Liver (tissue), 9 donors: Measurements from ENCODE around the gene OR13D1. TPM values are rescaled to one million over a fixed set of nuclear protein-coding genes. Genes with fewer than 3 reads are reported as not detected.

Source experiments
- DNase-seq: peaks from one replicate; pipeline ENCODE4 v3.0.0-alpha.2; 2017; ENCODE audit warnings: low spot score
- H3K27ac ChIP-seq, 2 donors: one replicate each; pipeline ENCODE4 v1.7.0; 2013; ENCODE audit warnings: inconsistent platforms in 2 of 2, low read length in 2 of 2, control low read depth in 1 of 2, low read depth in 1 of 2, mild to moderate bottlenecking in 1 of 2
- H3K27me3 ChIP-seq, 4 donors: one replicate each; pipeline versions ENCODE4 v1.6.1 to v1.7.0; 2013; ENCODE audit warnings: low read length in 3 of 4, inconsistent platforms in 1 of 4, mild to moderate bottlenecking in 1 of 4, moderate library complexity in 1 of 4; ENCODE audit not compliant: control insufficient read depth in 4 of 4, insufficient read depth in 4 of 4
- H3K36me3 ChIP-seq, 4 donors: one replicate each; pipeline versions ENCODE4 v1.6.1 to v1.7.0; 2013; ENCODE audit warnings: low read length in 3 of 4, mild to moderate bottlenecking in 3 of 4, low read depth in 1 of 4, moderate library complexity in 1 of 4; ENCODE audit not compliant: control insufficient read depth in 4 of 4, insufficient read depth in 3 of 4
- H3K4me1 ChIP-seq, 4 donors: one replicate each; pipeline versions ENCODE4 v1.6.1 to v1.7.0; 2013; ENCODE audit warnings: low read length in 3 of 4, mild to moderate bottlenecking in 3 of 4, moderate library complexity in 1 of 4; ENCODE audit not compliant: control insufficient read depth in 4 of 4, insufficient read depth in 4 of 4
- H3K4me3 ChIP-seq, 3 donors: one replicate each; pipeline versions ENCODE4 v1.6.1 to v1.7.0; 2013; ENCODE audit warnings: low read length in 3 of 3, control low read depth in 1 of 3, low read depth in 1 of 3, mild to moderate bottlenecking in 1 of 3
- H3K9ac ChIP-seq, 2 donors: one replicate each; pipeline ENCODE4 v1.7.0; 2013; ENCODE audit warnings: low read length in 2 of 2, mild to moderate bottlenecking in 2 of 2, moderate library complexity in 2 of 2, control low read depth in 1 of 2, low read depth in 1 of 2
- H3K9me3 ChIP-seq, 4 donors: one replicate each; pipeline versions ENCODE4 v1.6.1 to v1.7.0; 2013; ENCODE audit warnings: low read length in 3 of 4; ENCODE audit not compliant: control insufficient read depth in 4 of 4
- EGR1 ChIP-seq, 2 donors: IDR thresholded peaks; 2 replicates each; pipeline ENCODE4 v1.6.1; 2016 to 2018; ENCODE audit warnings: antibody characterized with exemption in 2 of 2, low read depth in 2 of 2
- FOXA1 ChIP-seq: IDR thresholded peaks from 2 replicates; pipeline ENCODE4 v1.6.1; 2016; ENCODE audit warnings: antibody characterized with exemption
- FOXA2 ChIP-seq: IDR thresholded peaks from 2 replicates; pipeline ENCODE4 v1.6.1; 2016; ENCODE audit warnings: antibody characterized with exemption
- GABPA ChIP-seq, 2 donors: IDR thresholded peaks in 1 of 2; conservative IDR thresholded peaks in 1 of 2; 2 replicates each; pipeline ENCODE4 v1.6.1; 2016; ENCODE audit warnings: antibody characterized with exemption in 2 of 2, mild to moderate bottlenecking in 1 of 2, moderate library complexity in 1 of 2
- HNF4G ChIP-seq: IDR thresholded peaks from 2 replicates; pipeline ENCODE4 v1.6.1; 2016; ENCODE audit warnings: antibody characterized with exemption
- NR2F2 ChIP-seq: IDR thresholded peaks from 2 replicates; pipeline ENCODE4 v1.6.1; 2016; ENCODE audit warnings: antibody characterized with exemption
- RAD21 ChIP-seq, 2 donors: IDR thresholded peaks; 2 replicates each; pipeline ENCODE4 v1.6.1; 2016; ENCODE audit warnings: antibody characterized with exemption in 2 of 2, mild to moderate bottlenecking in 2 of 2
- RXRA ChIP-seq, 2 donors: IDR thresholded peaks; 2 replicates each; pipeline ENCODE4 v1.6.1; 2017 to 2018; ENCODE audit warnings: antibody characterized with exemption in 2 of 2, mild to moderate bottlenecking in 1 of 2
- SP1 ChIP-seq: IDR thresholded peaks from 2 replicates; pipeline ENCODE4 v1.6.1; 2018; ENCODE audit warnings: antibody characterized with exemption, mild to moderate bottlenecking
- TAF1 ChIP-seq: conservative IDR thresholded peaks from 2 replicates; pipeline ENCODE4 v1.6.1; 2016; ENCODE audit warnings: antibody characterized with exemption, mild to moderate bottlenecking
- YY1 ChIP-seq: IDR thresholded peaks from 2 replicates; pipeline ENCODE4 v1.6.1; 2016; ENCODE audit warnings: antibody characterized with exemption, mild to moderate bottlenecking
- WGBS: extraction: QIAGEN DNeasy Blood & Tissue Kit; methylation state at CpG from one replicate; pipeline ENCODE4 v1.1.7; 2013; 5-methylcytosine and 5-hydroxymethylcytosine counted together
- polyA plus RNA-seq, 2 donors: library from polyadenylated mRNA; stranded (reverse) in 1 of 2; unstranded in 1 of 2; fragments of 200-250 nt in 1 of 2; fragments of >200 nt in 1 of 2; fragmentation: Nextera tagmentation in 1 of 2; extraction: Ambion mirVana in 1 of 2; gene quantifications; one replicate each; pipeline versions ENCODE4 v1.2.1 to v1.2.3, GENCODE V29; 2013 to 2015
- total RNA-seq, 2 donors: library from RNA; depleted of rRNA; stranded (reverse); fragments of >200 nt; gene quantifications; one replicate each; pipeline ENCODE4 v1.2.3, GENCODE V29; 2014
- TF ChIP-seq, protein P1 (sequence below): IDR thresholded peaks from 2 replicates; pipeline ENCODE4 v1.6.1; 2016; ENCODE audit warnings: antibody characterized with exemption
- TF ChIP-seq, protein P2 (sequence below): IDR thresholded peaks from 2 replicates; pipeline ENCODE4 v1.6.1; 2016; ENCODE audit warnings: antibody characterized with exemption
- TF ChIP-seq, protein P3 (sequence below): fragments of 150-350 bp; IDR thresholded peaks from 2 replicates; pipeline ENCODE4 v1.5.1; 2017; ENCODE audit warnings: improper control_type of control experiment, low read depth, low read length; ENCODE audit not compliant: missing input control
- TF ChIP-seq, protein P4 (sequence below): IDR thresholded peaks from 2 replicates; pipeline ENCODE4 v1.6.1; 2016; ENCODE audit warnings: antibody characterized with exemption
- donor health status: healthy.
- donor health status: healthy.
- donor health status: healthy.
- donor health status: healthy.
- donor health status: healthy.

The OR13D1 gene, protein sequence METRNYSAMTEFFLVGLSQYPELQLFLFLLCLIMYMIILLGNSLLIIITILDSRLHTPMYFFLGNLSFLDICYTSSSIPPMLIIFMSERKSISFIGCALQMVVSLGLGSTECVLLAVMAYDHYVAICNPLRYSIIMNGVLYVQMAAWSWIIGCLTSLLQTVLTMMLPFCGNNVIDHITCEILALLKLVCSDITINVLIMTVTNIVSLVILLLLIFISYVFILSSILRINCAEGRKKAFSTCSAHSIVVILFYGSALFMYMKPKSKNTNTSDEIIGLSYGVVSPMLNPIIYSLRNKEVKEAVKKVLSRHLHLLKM
- total RNA-seq (not detected), polyA plus RNA-seq (not detected)

DNA sequence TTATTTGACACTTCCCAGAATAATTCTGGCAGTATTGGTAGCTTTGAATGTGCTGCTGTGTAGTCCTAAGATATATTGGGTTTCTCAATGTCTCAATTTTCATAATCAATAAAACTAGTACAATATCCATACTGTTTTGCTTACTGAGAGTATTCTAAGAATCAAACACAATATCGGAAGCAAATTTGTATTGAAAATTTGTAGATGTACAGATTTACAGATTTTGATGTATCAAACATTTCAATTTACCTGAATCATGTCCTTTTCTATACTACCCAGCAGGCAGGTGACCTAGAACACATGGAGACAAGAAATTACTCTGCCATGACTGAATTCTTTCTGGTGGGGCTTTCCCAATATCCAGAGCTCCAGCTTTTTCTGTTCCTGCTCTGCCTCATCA, at the start of gene OR13D1:
OR13D1 (plus strand) TSS at position 301 of the 400 bp plus-strand sequence; CDS start at position 301, 0 bp downstream.
- Histone ChIP-seq H3K9ac (no peak within 1 kb of the TSS), H3K27me3 (no peaks in the 10 kb centered on the region), H3K4me3 (no peak within 1 kb of the TSS), H3K4me1 (no peaks in the 10 kb centered on the region), H3K9me3 (no peaks in the 10 kb centered on the region), H3K36me3 (no peaks in the 10 kb centered on the region), H3K27ac (no peak within 1 kb of the TSS)
- TF ChIP-seq RAD21 (IDR thresholded peaks at IDR 0.05): no peak
- TF ChIP-seq YY1: no peak
- TF ChIP-seq, protein P1, sequence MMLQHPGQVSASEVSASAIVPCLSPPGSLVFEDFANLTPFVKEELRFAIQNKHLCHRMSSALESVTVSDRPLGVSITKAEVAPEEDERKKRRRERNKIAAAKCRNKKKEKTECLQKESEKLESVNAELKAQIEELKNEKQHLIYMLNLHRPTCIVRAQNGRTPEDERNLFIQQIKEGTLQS: no peak
- no peak for TF ChIP-seq TAF1
- TF ChIP-seq RXRA (IDR thresholded peaks at IDR 0.05): no peak
- TF ChIP-seq GABPA (IDR thresholded peaks at IDR 0.05 in 1 of 2, conservative IDR thresholded peaks at IDR 0.05 in 1 of 2): no peak
- TF ChIP-seq, protein P2, sequence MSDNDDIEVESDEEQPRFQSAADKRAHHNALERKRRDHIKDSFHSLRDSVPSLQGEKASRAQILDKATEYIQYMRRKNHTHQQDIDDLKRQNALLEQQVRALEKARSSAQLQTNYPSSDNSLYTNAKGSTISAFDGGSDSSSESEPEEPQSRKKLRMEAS: no peak
- TF ChIP-seq FOXA2: no peak
- no peak for TF ChIP-seq FOXA1
- TF ChIP-seq, protein P3, sequence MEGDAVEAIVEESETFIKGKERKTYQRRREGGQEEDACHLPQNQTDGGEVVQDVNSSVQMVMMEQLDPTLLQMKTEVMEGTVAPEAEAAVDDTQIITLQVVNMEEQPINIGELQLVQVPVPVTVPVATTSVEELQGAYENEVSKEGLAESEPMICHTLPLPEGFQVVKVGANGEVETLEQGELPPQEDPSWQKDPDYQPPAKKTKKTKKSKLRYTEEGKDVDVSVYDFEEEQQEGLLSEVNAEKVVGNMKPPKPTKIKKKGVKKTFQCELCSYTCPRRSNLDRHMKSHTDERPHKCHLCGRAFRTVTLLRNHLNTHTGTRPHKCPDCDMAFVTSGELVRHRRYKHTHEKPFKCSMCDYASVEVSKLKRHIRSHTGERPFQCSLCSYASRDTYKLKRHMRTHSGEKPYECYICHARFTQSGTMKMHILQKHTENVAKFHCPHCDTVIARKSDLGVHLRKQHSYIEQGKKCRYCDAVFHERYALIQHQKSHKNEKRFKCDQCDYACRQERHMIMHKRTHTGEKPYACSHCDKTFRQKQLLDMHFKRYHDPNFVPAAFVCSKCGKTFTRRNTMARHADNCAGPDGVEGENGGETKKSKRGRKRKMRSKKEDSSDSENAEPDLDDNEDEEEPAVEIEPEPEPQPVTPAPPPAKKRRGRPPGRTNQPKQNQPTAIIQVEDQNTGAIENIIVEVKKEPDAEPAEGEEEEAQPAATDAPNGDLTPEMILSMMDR: no peak
- WGBS: 91% methylated on average over 1 of the region's 1 CpG
- no peak for DNase-seq

DNA sequence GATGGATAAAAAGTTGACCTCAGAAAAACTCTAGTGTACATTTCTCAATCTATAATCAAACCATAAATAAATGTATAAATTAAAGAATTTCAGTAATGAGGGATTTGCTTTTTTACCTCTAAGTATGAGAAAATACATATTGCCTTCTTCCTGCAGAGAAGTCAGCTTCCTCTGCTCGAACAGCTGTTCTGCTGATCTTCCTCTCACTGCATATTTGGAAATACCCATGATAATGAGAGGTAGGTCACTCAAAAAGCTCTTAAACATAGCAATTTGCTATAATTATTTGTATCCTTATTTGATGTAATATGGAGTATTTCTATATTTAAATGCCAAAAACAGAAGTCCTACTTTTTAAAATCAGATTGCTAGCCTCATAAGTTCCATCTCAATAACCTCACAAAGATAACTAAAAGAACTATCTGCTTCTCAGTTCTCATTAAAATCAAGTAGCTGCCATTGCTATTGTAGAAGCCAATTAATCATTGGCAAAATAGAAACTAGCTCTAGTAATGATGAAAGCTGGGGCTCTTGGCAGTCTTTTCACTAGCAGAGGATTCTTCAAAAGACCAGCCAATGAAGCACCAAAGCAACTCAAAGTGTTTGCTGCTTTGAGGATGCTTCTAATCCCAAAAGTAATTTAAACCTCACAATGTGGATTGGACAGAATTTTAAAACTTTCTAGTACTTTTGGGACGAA, 35.7 kb upstream of the OR13D1 start:
- H3K9me3 ChIP-seq: peaks cover 0 to 1% (median under 1%) of the 10 kb centered on the region in 4 donors
- H3K36me3 ChIP-seq: no peaks in the 10 kb centered on the region
- no peak overlapping the region for H3K9ac ChIP-seq
- TF ChIP-seq NR2F2: no peak
- TF ChIP-seq, protein P2: no peak
- TF ChIP-seq SP1: no peak
- TF ChIP-seq FOXA2: no peak
- TF ChIP-seq RAD21 (IDR thresholded peaks at IDR 0.05): no peak
- no peak for TF ChIP-seq YY1
- no peak for TF ChIP-seq HNF4G
- TF ChIP-seq, protein P3: no peak
- no peak for TF ChIP-seq EGR1 (IDR thresholded peaks at IDR 0.05; ENCODE audit: low read depth in 2 of 2)
- no peak for TF ChIP-seq RXRA (IDR thresholded peaks at IDR 0.05)
- TF ChIP-seq, protein P4, sequence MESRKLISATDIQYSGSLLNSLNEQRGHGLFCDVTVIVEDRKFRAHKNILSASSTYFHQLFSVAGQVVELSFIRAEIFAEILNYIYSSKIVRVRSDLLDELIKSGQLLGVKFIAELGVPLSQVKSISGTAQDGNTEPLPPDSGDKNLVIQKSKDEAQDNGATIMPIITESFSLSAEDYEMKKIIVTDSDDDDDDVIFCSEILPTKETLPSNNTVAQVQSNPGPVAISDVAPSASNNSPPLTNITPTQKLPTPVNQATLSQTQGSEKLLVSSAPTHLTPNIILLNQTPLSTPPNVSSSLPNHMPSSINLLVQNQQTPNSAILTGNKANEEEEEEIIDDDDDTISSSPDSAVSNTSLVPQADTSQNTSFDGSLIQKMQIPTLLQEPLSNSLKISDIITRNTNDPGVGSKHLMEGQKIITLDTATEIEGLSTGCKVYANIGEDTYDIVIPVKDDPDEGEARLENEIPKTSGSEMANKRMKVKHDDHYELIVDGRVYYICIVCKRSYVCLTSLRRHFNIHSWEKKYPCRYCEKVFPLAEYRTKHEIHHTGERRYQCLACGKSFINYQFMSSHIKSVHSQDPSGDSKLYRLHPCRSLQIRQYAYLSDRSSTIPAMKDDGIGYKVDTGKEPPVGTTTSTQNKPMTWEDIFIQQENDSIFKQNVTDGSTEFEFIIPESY: no peak
- H3K4me1 ChIP-seq: no peaks in the 10 kb centered on the region
- no peak overlapping the region for H3K27ac ChIP-seq
- no peak for DNase-seq
- WGBS: 70% methylated on average over 2 of the region's 2 CpGs
- no peaks in the 10 kb centered on the region for H3K27me3 ChIP-seq
- H3K4me3 ChIP-seq: no peak overlapping the region
